ENCODE results near the gene AGO3. TPM values are rescaled to one million over a fixed set of nuclear protein-coding genes. Genes with fewer than 3 reads are reported as not detected.
"Not testable (repeated sequence)": the region's sequence is repeated elsewhere in the genome, so short reads cannot be mapped to it uniquely, and the experiment has no call there.

AGO3 gene
- total and polyA plus RNA-seq, 2 of the 13 experiments (the other 11 are each of a cell fraction or from before 2014, with no cell fraction given), result 21.2 to 27.1 TPM

GRCh38 chr1:35962952-35963351 is 32.0 kb downstream of the AGO3 start:
- Histone ChIP-seq H2AFZ (ENCODE audit: low read length) (no peak overlapping the region), H3K4me2 (ENCODE audit: low read depth, low read length) (no peak overlapping the region), H3K36me3 (replicated peaks in 1 of 2; ENCODE audit: control insufficient read depth in 1 of 2, insufficient read depth in 2 of 2, low read length in 2 of 2) (peaks cover 0 to 5% of the 10 kb centered on the region in 2 experiments; a peak in 2 of 5 replicates), H3K4me1 (ENCODE audit: insufficient read depth, low read length) (no peaks in the 10 kb centered on the region), H3K27me3 (ENCODE audit: control insufficient read depth in 1 of 2, insufficient read depth in 2 of 2, low read length in 2 of 2) (no peaks in the 10 kb centered on the region), H3K79me2 (ENCODE audit: insufficient read depth, low read length) (peaks cover 8% of the 10 kb centered on the region), H3K27ac (ENCODE audit: extremely low read length, insufficient read depth, low read length) (no peak overlapping the region), H3K4me3 (replicated peaks in 1 of 3; ENCODE audit: insufficient read depth in 1 of 3, low read depth in 2 of 3, low read length in 3 of 3) (no peak overlapping the region), H3K9me3 (ENCODE audit: low read length) (no peaks in the 10 kb centered on the region), H3K9ac (ENCODE audit: insufficient read depth, low read depth, low read length) (no peak overlapping the region), H4K20me1 (ENCODE audit: insufficient read depth, low read length) (no peaks in the 10 kb centered on the region; the same call in 1 of the 2 replicates)
- TF ChIP-seq POGZ (CRISPR knock-in tag; IDR thresholded peaks at IDR 0.05) (no peak), KDM2A (CRISPR knock-in tag; IDR thresholded peaks at IDR 0.05; ENCODE audit: borderline replicate concordance, low read depth) (no peak), ZNF580 (CRISPR knock-in tag; IDR thresholded peaks at IDR 0.05; ENCODE audit: borderline replicate concordance, low read depth) (no peak), ZNF136 (CRISPR knock-in tag; IDR thresholded peaks at IDR 0.05; ENCODE audit: low read depth) (no peak), ZNF496 (CRISPR knock-in tag; IDR thresholded peaks at IDR 0.05; ENCODE audit: insufficient replicate concordance) (no peak)
- in situ Hi-C loops (cut with HindIII; ENCODE audit: extremely low pct_ligation_motif_present, low pct_unique_long_range_greater_than_20kb) (no loop called here), intact Hi-C loops (cut with micrococcal nuclease; ENCODE audit: unreplicated experiment) (no loop called here)
- ATAC-seq (no peak), FAIRE-seq (no peak), DNase-seq (ENCODE audit: low spot score) (no peak)
- whole genome bisulfite sequencing (ENCODE audit: low lambda C conversion rate), result 96% methylated on average over 2 of the region's 2 CpGs
- no TSS peak for BruUV-seq (replicated peaks)
- ChIA-PET CTCF (ENCODE audit: low intra/inter-chr PET ratio, low total read pairs) (no interaction called here), POLR2A (no interaction called here)

- POLR2A ChIA-PET, result not testable (repeated sequence)
Measured at GRCh38 chr1:35964277-35964676, 33.4 kb downstream of the AGO3 start.

More at GRCh38 chr1:35964277-35964676, 33.4 kb downstream of the AGO3 start:
- H3K27ac ChIP-seq (ENCODE audit: extremely low read length, insufficient read depth, low read length); H3K9me3 ChIP-seq (ENCODE audit: low read length); H3K4me2 ChIP-seq (ENCODE audit: low read depth, low read length); FAIRE-seq; in situ Hi-C loops (cut with HindIII; ENCODE audit: extremely low pct_ligation_motif_present, low pct_unique_long_range_greater_than_20kb); H4K20me1 ChIP-seq (ENCODE audit: insufficient read depth, low read length); H3K4me3 ChIP-seq (replicated peaks in 1 of 3; ENCODE audit: insufficient read depth in 1 of 3, low read depth in 2 of 3, low read length in 3 of 3); H3K9ac ChIP-seq (ENCODE audit: insufficient read depth, low read depth, low read length); intact Hi-C loops (cut with micrococcal nuclease; ENCODE audit: unreplicated experiment); BruUV-seq (replicated peaks); H3K4me1 ChIP-seq (ENCODE audit: insufficient read depth, low read length); H3K79me2 ChIP-seq (ENCODE audit: insufficient read depth, low read length); H2AFZ ChIP-seq (ENCODE audit: low read length); H3K27me3 ChIP-seq (ENCODE audit: control insufficient read depth in 1 of 2, insufficient read depth in 2 of 2, low read length in 2 of 2); ATAC-seq; DNase-seq (ENCODE audit: low spot score); CTCF ChIA-PET (ENCODE audit: low intra/inter-chr PET ratio, low total read pairs): not testable (repeated sequence)
- WGBS (ENCODE audit: low lambda C conversion rate), result 97% methylated on average over 1 of the region's 1 CpG
- peaks cover 0 to 14% of the 10 kb centered on the region in 2 experiments; a peak in 2 of 5 replicates for H3K36me3 ChIP-seq (replicated peaks in 1 of 2; ENCODE audit: control insufficient read depth in 1 of 2, insufficient read depth in 2 of 2, low read length in 2 of 2)
